ENCODE results near the gene PIGQ.

DNA sequence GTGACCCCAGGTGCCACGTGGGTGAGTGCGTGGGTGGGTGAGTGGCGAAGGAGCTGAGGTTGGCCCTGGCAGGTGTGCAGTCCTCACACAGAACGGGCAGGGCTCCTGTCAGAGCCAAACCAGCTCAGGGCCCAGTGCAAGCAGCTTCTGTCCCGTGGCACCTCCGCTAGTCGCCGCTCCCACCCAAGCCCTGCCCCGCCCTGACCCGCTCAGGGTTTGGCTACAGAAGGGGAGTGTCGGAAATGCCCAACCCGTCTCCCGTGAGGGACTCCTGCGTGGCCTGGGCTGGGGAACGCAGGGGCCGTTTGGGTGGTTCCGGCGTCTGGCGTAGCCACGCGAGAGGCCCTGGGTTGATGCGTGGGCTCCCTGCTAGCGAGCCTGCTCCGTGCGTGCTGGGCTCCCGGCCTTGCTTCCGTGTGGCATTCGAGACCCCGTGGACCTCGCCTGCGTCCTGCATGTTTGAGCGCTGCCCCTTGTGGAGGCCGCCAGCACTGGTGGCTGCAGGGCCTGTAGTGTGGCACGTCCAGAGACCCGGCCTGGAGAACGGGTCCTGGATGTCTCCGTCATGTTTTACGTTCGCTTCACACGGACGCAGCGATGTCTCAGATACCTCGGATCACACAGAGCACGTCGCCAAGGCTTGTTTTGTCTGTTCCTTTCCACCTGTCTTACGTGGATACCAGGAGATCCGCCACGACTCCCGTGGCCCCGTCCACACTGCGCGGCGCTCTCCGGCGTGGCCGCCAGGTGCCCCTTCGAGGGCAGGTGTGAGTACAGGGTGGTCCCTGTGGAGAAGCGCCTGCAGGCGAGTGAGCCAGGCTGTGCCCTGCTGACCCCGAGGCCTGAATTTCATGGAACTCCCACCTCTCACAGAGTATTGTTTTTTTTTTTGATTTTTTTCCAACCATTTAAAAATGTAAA lies 32.1 kb upstream of the PIGQ start:
- TF ChIP-seq, protein P1, sequence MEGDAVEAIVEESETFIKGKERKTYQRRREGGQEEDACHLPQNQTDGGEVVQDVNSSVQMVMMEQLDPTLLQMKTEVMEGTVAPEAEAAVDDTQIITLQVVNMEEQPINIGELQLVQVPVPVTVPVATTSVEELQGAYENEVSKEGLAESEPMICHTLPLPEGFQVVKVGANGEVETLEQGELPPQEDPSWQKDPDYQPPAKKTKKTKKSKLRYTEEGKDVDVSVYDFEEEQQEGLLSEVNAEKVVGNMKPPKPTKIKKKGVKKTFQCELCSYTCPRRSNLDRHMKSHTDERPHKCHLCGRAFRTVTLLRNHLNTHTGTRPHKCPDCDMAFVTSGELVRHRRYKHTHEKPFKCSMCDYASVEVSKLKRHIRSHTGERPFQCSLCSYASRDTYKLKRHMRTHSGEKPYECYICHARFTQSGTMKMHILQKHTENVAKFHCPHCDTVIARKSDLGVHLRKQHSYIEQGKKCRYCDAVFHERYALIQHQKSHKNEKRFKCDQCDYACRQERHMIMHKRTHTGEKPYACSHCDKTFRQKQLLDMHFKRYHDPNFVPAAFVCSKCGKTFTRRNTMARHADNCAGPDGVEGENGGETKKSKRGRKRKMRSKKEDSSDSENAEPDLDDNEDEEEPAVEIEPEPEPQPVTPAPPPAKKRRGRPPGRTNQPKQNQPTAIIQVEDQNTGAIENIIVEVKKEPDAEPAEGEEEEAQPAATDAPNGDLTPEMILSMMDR (IDR thresholded peaks at IDR 0.05): no peak
- no peak for TF ChIP-seq EP300 (IDR thresholded peaks at IDR 0.05)
